ENCODE data around the gene CCDC63.

CCDC63 gene

GRCh38 chr12:110846615-110847566 lies at the start of gene CCDC63:
CCDC63 (plus strand) TSS chr12:110846987; CDS start chr12:110852955, 5,968 bp downstream.
- peak; percentile 86 for DNase-seq (ENCODE audit: low read depth)
- no peak within 1 kb of the TSS for H3K4me3 ChIP-seq (ENCODE audit: low read depth, low read length)
- TF ChIP-seq MYC (IDR thresholded peaks at IDR 0.05; ENCODE audit: low read depth, low read length) (no peak), CTCF (IDR thresholded peaks at IDR 0.05; ENCODE audit: low read depth, low read length) (peak; percentile 68), MAX (IDR thresholded peaks at IDR 0.05; ENCODE audit: low read depth, low read length) (0 out of 2 replicates have a peak, but pooled peaks have one; percentile 5)

- TF ChIP-seq MYC (IDR thresholded peaks at IDR 0.05; ENCODE audit: low read depth, low read length) (no peak), POLR2A (IDR thresholded peaks at IDR 0.05; ENCODE audit: extremely low read depth, insufficient read length) (no peak), CTCF (IDR thresholded peaks at IDR 0.05; ENCODE audit: low read depth, low read length) (no peak), MAX (IDR thresholded peaks at IDR 0.05; ENCODE audit: low read depth, low read length) (no peak)
- no peak overlapping the region for H3K4me3 ChIP-seq (ENCODE audit: low read depth, low read length)
- no peak for DNase-seq (ENCODE audit: low read depth)
Observed at GRCh38 chr12:110798461-110798860, 48.3 kb upstream of the CCDC63 start.

- no peak overlapping the region for H3K4me3 ChIP-seq (ENCODE audit: low read depth, low read length)
- DNase-seq (ENCODE audit: low read depth), result no peak
- TF ChIP-seq CTCF (IDR thresholded peaks at IDR 0.05; ENCODE audit: low read depth, low read length) (no peak), MYC (IDR thresholded peaks at IDR 0.05; ENCODE audit: low read depth, low read length) (no peak), POLR2A (IDR thresholded peaks at IDR 0.05; ENCODE audit: extremely low read depth, insufficient read length) (no peak), MAX (IDR thresholded peaks at IDR 0.05; ENCODE audit: low read depth, low read length) (no peak)
Observed at GRCh38 chr12:110802489-110802888, 44.3 kb upstream of the CCDC63 start.

GRCh38 chr12:110804406-110804805 lies 42.4 kb upstream of the CCDC63 start:
- TF ChIP-seq MAX (IDR thresholded peaks at IDR 0.05; ENCODE audit: low read depth, low read length) (no peak), MYC (IDR thresholded peaks at IDR 0.05; ENCODE audit: low read depth, low read length) (no peak)
- no peak overlapping the region for H3K4me3 ChIP-seq (ENCODE audit: low read depth, low read length)
- DNase-seq (ENCODE audit: low read depth), result no peak

- no peak for TF ChIP-seq CTCF (IDR thresholded peaks at IDR 0.05; ENCODE audit: low read depth, low read length)
- TF ChIP-seq POLR2A (IDR thresholded peaks at IDR 0.05; ENCODE audit: extremely low read depth, insufficient read length), result no peak
- no peak for TF ChIP-seq MAX (IDR thresholded peaks at IDR 0.05; ENCODE audit: low read depth, low read length)
- TF ChIP-seq MYC (IDR thresholded peaks at IDR 0.05; ENCODE audit: low read depth, low read length), result no peak
- DNase-seq (ENCODE audit: low read depth), result no peak
Observed at GRCh38 chr12:110807640-110808039, 39.1 kb upstream of the CCDC63 start.

GRCh38 chr12:110809149-110809548 lies 37.6 kb upstream of the CCDC63 start:
- TF ChIP-seq MAX (IDR thresholded peaks at IDR 0.05; ENCODE audit: low read depth, low read length) (no peak), CTCF (IDR thresholded peaks at IDR 0.05; ENCODE audit: low read depth, low read length) (no peak), POLR2A (IDR thresholded peaks at IDR 0.05; ENCODE audit: extremely low read depth, insufficient read length) (no peak), MYC (IDR thresholded peaks at IDR 0.05; ENCODE audit: low read depth, low read length) (no peak)

More at GRCh38 chr12:110807640-110808039, 39.1 kb upstream of the CCDC63 start:
- no peak overlapping the region for H3K4me3 ChIP-seq (ENCODE audit: low read depth, low read length)

More at GRCh38 chr12:110809149-110809548, 37.6 kb upstream of the CCDC63 start:
- peak; percentile 53 for DNase-seq (ENCODE audit: low read depth)
- H3K4me3 ChIP-seq (ENCODE audit: low read depth, low read length), result no peak overlapping the region

Measured in NB4 (cell line).